ENCODE results near the gene NRN1L.

The NRN1L gene

DNA sequence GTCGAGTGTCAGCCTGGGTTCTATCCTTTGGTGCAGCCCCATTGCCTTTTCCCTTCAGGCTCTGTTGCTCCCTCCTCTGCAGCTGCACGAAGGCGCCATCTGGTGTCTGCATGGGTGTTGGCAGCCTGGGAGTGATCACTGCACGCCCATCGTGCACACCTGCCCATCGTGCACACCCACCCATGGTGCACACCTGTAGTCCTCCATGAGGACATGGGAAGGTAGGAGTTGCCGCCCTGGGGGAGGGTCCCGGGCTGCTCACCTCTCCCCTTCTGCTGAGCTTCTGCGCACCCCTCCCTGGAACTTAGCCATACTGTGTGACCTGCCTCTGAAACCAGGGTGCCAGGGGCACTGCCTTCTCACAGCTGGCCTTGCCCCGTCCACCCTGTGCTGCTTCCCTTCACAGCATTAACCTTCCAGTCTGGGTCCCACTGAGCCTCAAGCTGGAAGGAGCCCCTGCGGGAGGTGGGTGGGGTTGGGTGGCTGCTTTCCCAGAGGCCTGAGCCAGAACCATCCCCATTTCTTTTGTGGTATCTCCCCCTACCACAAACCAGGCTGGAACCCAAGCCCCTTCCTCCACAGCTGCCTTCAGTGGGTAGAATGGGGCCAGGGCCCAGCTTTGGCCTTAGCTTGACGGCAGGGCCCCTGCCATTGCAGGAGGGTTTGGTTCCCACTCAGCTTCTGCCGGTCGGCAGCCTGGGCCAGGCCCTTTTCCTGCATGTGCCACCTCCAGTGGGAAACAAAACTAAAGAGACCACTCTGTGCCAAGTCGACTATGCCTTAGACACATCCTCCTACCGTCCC, 44.1 kb downstream of the NRN1L start:
- in situ Hi-C loops (cut with HindIII; ENCODE audit: low pct_ligation_motif_present, low pct_unique_long_range_greater_than_20kb, low sequenced_read_pairs): no loop called here
- peak; percentile 80 for DNase-seq

DNA sequence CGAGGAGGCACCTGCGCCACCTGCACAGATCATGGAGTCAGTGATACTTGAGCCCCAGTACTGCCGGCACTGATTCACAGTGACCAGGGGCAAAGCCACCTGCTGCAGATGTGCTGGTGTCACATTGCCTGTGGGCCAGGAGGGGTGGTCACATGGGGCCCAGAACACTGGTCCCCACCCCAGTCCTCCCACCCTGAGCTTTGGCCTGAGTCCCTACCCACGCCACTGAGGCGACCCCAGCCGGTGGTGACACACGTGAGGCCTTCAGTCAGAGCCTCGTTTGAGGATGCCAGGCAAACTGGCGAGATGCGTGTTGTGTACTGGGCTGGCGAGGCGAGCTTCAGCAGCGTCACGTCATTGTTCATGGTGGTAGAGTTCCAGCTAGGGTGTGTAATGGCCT, 45.5 kb downstream of the NRN1L start:
- in situ Hi-C loops (cut with HindIII; ENCODE audit: low pct_ligation_motif_present, low pct_unique_long_range_greater_than_20kb, low sequenced_read_pairs): no loop called here
- no peak for DNase-seq

- in situ Hi-C loops (cut with HindIII; ENCODE audit: low pct_ligation_motif_present, low pct_unique_long_range_greater_than_20kb, low sequenced_read_pairs): no loop called here
These were observed 46.1 kb downstream of the NRN1L start for GRCh38 chr16:67930678-67931211.

DNA sequence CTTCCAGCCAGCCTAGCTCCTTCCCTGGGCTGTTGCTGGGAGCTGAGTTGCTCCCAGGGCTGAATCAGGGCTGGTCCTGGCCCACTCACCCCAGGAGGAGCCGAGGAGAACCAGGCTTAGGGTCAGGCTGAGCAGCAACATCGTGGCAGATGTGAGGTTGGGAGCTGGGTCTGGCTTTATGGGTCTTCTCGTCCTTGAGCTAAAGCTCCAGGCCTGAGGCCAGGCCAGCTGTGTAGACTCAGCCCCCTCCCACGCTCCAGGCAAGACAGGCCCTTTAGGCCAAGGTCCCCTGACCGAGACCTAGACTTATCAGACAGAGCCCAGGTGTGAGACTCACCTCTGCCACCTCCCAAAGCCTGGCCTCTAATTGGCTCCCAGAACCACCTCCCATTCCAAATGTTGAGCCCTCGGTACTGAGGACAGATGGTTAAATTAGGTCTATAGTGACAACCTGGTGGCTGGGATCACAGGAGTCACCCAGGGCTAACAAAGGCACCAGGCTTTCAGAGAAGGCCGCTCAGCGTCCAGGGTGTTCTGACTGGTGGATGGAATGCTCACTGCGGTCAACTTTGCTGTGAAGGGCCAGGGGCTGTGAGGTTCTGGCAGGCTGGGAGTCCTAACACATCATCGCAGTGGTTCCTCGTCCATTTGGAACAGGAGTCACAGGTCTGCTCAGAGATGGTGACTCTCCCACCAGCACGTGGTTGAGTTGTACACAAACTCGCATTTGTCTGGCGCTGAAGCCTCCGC, 47.2 kb downstream of the NRN1L start, which contains the start of gene CTRL:
Gene CTRL (minus strand): TSS at position 151 of the 750 bp plus-strand sequence. CDS start 10 bp downstream, at position 141.
- in situ Hi-C loops (cut with HindIII; ENCODE audit: low pct_ligation_motif_present, low pct_unique_long_range_greater_than_20kb, low sequenced_read_pairs): no loop called here

More at GRCh38 chr16:67930678-67931211, 46.1 kb downstream of the NRN1L start:
- DNase-seq: no peak

GRCh38 chr16:67932462-67932840, 47.8 kb downstream of the NRN1L start:
- in situ Hi-C loops (cut with HindIII; ENCODE audit: low pct_ligation_motif_present, low pct_unique_long_range_greater_than_20kb, low sequenced_read_pairs): no loop called here
- no peak for DNase-seq

More for the DNA sequence above, 47.2 kb downstream of the NRN1L start, which contains the start of gene CTRL:
- no peak for DNase-seq

- no peak for DNase-seq
- in situ Hi-C loops (cut with HindIII; ENCODE audit: low pct_ligation_motif_present, low pct_unique_long_range_greater_than_20kb, low sequenced_read_pairs): no loop called here
These were observed 49.1 kb downstream of the NRN1L start for GRCh38 chr16:67933805-67934204.

DNA sequence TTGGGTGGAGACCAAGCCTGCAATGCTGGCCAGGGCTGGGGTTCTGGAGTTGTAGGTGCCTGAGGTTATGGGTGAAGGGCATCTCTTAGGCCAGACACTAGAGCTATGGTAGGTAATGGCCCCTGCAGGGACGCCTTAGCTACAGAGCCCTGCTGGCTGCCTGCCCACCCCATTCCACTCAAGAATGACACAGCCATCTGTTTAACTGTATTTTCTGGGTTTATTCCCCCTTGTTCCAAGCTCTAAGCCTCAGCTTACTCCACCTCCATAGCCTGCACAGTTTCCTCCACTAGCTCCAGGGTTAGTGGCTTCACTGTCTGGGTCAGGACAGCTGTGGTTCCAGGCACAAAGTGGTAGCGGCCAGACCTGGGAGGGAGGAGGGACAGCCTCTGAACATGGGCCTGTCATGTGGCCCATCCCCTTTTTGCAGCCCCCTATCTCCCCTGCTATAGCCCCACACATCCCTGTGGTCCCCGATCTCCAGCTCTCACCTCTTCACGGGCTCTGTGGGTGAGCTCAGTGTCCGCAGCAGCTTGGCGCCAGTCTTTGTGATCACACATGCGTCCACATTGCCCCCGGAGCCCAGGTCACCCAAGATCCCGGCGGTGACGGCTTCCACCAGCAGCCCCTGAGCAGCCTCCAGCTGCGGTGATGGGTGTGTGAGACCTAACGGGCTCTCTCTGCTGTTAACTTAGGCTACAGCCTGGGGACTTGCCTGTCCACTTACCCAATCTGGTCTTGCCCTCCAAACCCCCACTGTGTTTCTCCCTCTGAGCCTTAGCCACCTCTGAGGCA, 49.8 kb downstream of the NRN1L start:
- no peak for DNase-seq
- in situ Hi-C loops (cut with HindIII; ENCODE audit: low pct_ligation_motif_present, low pct_unique_long_range_greater_than_20kb, low sequenced_read_pairs): no loop called here

GRCh38 chr16:67935101-67935401, 50.4 kb downstream of the NRN1L start:
- in situ Hi-C loops (cut with HindIII; ENCODE audit: low pct_ligation_motif_present, low pct_unique_long_range_greater_than_20kb, low sequenced_read_pairs): no loop called here
- no peak for DNase-seq

DNA sequence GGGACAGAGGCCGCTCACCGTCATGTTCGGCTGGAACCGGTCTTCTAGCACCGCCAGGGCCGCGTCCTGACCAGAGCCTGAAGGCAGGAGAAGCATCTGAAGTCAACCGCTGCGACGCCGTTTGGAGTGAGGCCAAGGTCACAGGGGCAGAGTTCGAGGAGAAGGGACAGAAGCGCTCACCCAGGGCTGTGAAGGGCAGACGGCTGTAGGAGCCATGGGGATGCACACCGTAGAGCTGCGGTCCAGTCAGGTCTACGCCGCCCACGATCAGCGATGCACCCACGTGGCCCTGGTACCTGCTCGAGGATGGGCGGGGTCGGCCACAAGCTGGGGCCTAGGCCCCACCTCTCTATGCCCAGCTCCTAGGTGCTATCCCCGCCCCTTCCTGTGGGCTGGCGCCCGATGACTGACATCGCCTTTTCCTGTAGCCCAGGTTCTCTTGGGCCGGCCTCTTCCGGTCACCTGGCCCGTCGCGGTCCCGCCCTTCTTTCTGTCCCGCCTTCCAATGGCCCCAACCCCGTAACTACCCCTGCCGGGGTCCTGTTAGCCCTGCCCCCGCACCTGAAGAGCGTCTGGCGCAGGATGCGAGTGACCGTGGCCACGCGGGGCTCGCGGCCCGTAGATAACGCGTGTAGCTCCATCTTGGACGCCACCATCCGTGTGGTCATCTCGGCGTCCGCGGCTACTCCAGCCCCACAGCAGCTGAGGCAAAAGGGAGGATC, 50.9 kb downstream of the NRN1L start:
- peak; percentile 98 for DNase-seq
- in situ Hi-C loops (cut with HindIII; ENCODE audit: low pct_ligation_motif_present, low pct_unique_long_range_greater_than_20kb, low sequenced_read_pairs): no loop called here

Measured in ACHN (cell line).